ENCODE results near the gene LATS2. TPM values are rescaled to one million over a fixed set of nuclear protein-coding genes. Genes with fewer than 3 reads are reported as not detected.
"Not testable (repeated sequence)": the region's sequence is repeated elsewhere in the genome, so short reads cannot be mapped to it uniquely, and the experiment has no call there.

The LATS2 gene
- total RNA-seq, 1 experiment from 2014 or later = not detected

GRCh38 chr13:20961663-20962062 lies 99.7 kb downstream of the LATS2 start:
- H3K4me3 ChIP-seq (ENCODE audit: low read length); H2AFZ ChIP-seq (ENCODE audit: low read length); H3K4me2 ChIP-seq (ENCODE audit: low read depth, low read length, poor library complexity, severe bottlenecking); H3K27ac ChIP-seq (ENCODE audit: low read length); H3K36me3 ChIP-seq (ENCODE audit: insufficient read depth, low read length); H3K9ac ChIP-seq (ENCODE audit: low read length); H4K20me1 ChIP-seq (ENCODE audit: insufficient read depth, low read depth, low read length); DNase-seq; H3K9me2 ChIP-seq (replicated peaks; ENCODE audit: insufficient read depth, low read length); H3K27me3 ChIP-seq (ENCODE audit: low read length); H3K4me1 ChIP-seq (ENCODE audit: low read length); H3K9me3 ChIP-seq (ENCODE audit: low read length); H3K79me2 ChIP-seq (ENCODE audit: low read length): not testable (repeated sequence)

GRCh38 chr13:20960663-20961309 lies 100.6 kb downstream of the LATS2 start:
- Histone ChIP-seq H3K36me3 (ENCODE audit: insufficient read depth, low read length) (no peaks in the 10 kb centered on the region), H3K79me2 (ENCODE audit: low read length) (no peaks in the 10 kb centered on the region), H2AFZ (ENCODE audit: low read length) (no peak overlapping the region), H3K9me3 (ENCODE audit: low read length) (no peaks in the 10 kb centered on the region), H3K9ac (ENCODE audit: low read length) (no peak overlapping the region), H3K4me3 (ENCODE audit: low read length) (no peak overlapping the region), H3K4me1 (ENCODE audit: low read length) (no peaks in the 10 kb centered on the region), H3K27me3 (ENCODE audit: low read length) (no peaks in the 10 kb centered on the region), H3K27ac (ENCODE audit: low read length) (no peak overlapping the region), H3K4me2 (ENCODE audit: low read depth, low read length, poor library complexity, severe bottlenecking) (no peak overlapping the region), H3K9me2 (replicated peaks; ENCODE audit: insufficient read depth, low read length) (no peaks in the 10 kb centered on the region), H4K20me1 (ENCODE audit: insufficient read depth, low read depth, low read length) (no peaks in the 10 kb centered on the region)
- no peak for DNase-seq

- not testable (repeated sequence) for H3K9me3 ChIP-seq (ENCODE audit: low read length); H3K4me3 ChIP-seq (ENCODE audit: low read length); H3K36me3 ChIP-seq (ENCODE audit: insufficient read depth, low read length); H3K27me3 ChIP-seq (ENCODE audit: low read length); H3K27ac ChIP-seq (ENCODE audit: low read length); H3K4me2 ChIP-seq (ENCODE audit: low read depth, low read length, poor library complexity, severe bottlenecking); DNase-seq; H3K4me1 ChIP-seq (ENCODE audit: low read length); H3K79me2 ChIP-seq (ENCODE audit: low read length); H4K20me1 ChIP-seq (ENCODE audit: insufficient read depth, low read depth, low read length); H3K9me2 ChIP-seq (replicated peaks; ENCODE audit: insufficient read depth, low read length); H2AFZ ChIP-seq (ENCODE audit: low read length); H3K9ac ChIP-seq (ENCODE audit: low read length)
Observed at GRCh38 chr13:20957049-20957620, 104.3 kb downstream of the LATS2 start.

GRCh38 chr13:20955496-20955895 lies 105.9 kb downstream of the LATS2 start:
- no peaks in the 10 kb centered on the region for H3K9me2 ChIP-seq (replicated peaks; ENCODE audit: insufficient read depth, low read length)
- H3K9me3 ChIP-seq (ENCODE audit: low read length) = no peaks in the 10 kb centered on the region
- no peaks in the 10 kb centered on the region for H3K4me1 ChIP-seq (ENCODE audit: low read length)
- H3K36me3 ChIP-seq (ENCODE audit: insufficient read depth, low read length) = no peaks in the 10 kb centered on the region
- no peak overlapping the region for H3K9ac ChIP-seq (ENCODE audit: low read length)
- H3K4me2 ChIP-seq (ENCODE audit: low read depth, low read length, poor library complexity, severe bottlenecking) = no peak overlapping the region
- H2AFZ ChIP-seq (ENCODE audit: low read length) = no peak overlapping the region
- no peak overlapping the region for H3K27ac ChIP-seq (ENCODE audit: low read length)
- DNase-seq = no peak
- H4K20me1 ChIP-seq (ENCODE audit: insufficient read depth, low read depth, low read length) = no peaks in the 10 kb centered on the region
- no peaks in the 10 kb centered on the region for H3K27me3 ChIP-seq (ENCODE audit: low read length)
- no peak overlapping the region for H3K4me3 ChIP-seq (ENCODE audit: low read length)
- H3K79me2 ChIP-seq (ENCODE audit: low read length) = no peaks in the 10 kb centered on the region

GRCh38 chr13:20953245-20953931 lies 108.0 kb downstream of the LATS2 start:
- H4K20me1 ChIP-seq (ENCODE audit: insufficient read depth, low read depth, low read length) = no peaks in the 10 kb centered on the region
- no peak overlapping the region for H3K4me2 ChIP-seq (ENCODE audit: low read depth, low read length, poor library complexity, severe bottlenecking)
- no peak for DNase-seq
- H3K9ac ChIP-seq (ENCODE audit: low read length) = no peak overlapping the region
- no peaks in the 10 kb centered on the region for H3K36me3 ChIP-seq (ENCODE audit: insufficient read depth, low read length)
- H2AFZ ChIP-seq (ENCODE audit: low read length) = no peak overlapping the region
- no peaks in the 10 kb centered on the region for H3K79me2 ChIP-seq (ENCODE audit: low read length)
- H3K27me3 ChIP-seq (ENCODE audit: low read length) = no peaks in the 10 kb centered on the region
- H3K4me1 ChIP-seq (ENCODE audit: low read length) = no peaks in the 10 kb centered on the region
- no peak overlapping the region for H3K27ac ChIP-seq (ENCODE audit: low read length)
- H3K9me3 ChIP-seq (ENCODE audit: low read length) = no peaks in the 10 kb centered on the region
- no peak overlapping the region for H3K4me3 ChIP-seq (ENCODE audit: low read length)
- H3K9me2 ChIP-seq (replicated peaks; ENCODE audit: insufficient read depth, low read length) = no peaks in the 10 kb centered on the region

GRCh38 chr13:20952838-20953237 lies 108.5 kb downstream of the LATS2 start:
- no peak overlapping the region for H3K27ac ChIP-seq (ENCODE audit: low read length)
- H3K9me2 ChIP-seq (replicated peaks; ENCODE audit: insufficient read depth, low read length) = no peaks in the 10 kb centered on the region
- no peaks in the 10 kb centered on the region for H3K36me3 ChIP-seq (ENCODE audit: insufficient read depth, low read length)
- no peaks in the 10 kb centered on the region for H3K79me2 ChIP-seq (ENCODE audit: low read length)
- no peak overlapping the region for H3K4me2 ChIP-seq (ENCODE audit: low read depth, low read length, poor library complexity, severe bottlenecking)
- H3K9me3 ChIP-seq (ENCODE audit: low read length) = no peaks in the 10 kb centered on the region
- no peak overlapping the region for H3K9ac ChIP-seq (ENCODE audit: low read length)
- H4K20me1 ChIP-seq (ENCODE audit: insufficient read depth, low read depth, low read length) = no peaks in the 10 kb centered on the region
- no peaks in the 10 kb centered on the region for H3K4me1 ChIP-seq (ENCODE audit: low read length)
- H3K4me3 ChIP-seq (ENCODE audit: low read length) = no peak overlapping the region
- no peak overlapping the region for H2AFZ ChIP-seq (ENCODE audit: low read length)
- H3K27me3 ChIP-seq (ENCODE audit: low read length) = no peaks in the 10 kb centered on the region
- DNase-seq = no peak

- not testable (repeated sequence) for H3K9me2 ChIP-seq (replicated peaks; ENCODE audit: insufficient read depth, low read length); H3K4me3 ChIP-seq (ENCODE audit: low read length); H4K20me1 ChIP-seq (ENCODE audit: insufficient read depth, low read depth, low read length); H3K9ac ChIP-seq (ENCODE audit: low read length); H3K9me3 ChIP-seq (ENCODE audit: low read length); H3K36me3 ChIP-seq (ENCODE audit: insufficient read depth, low read length); H3K4me1 ChIP-seq (ENCODE audit: low read length); H3K27me3 ChIP-seq (ENCODE audit: low read length); DNase-seq; H3K4me2 ChIP-seq (ENCODE audit: low read depth, low read length, poor library complexity, severe bottlenecking); H3K27ac ChIP-seq (ENCODE audit: low read length); H2AFZ ChIP-seq (ENCODE audit: low read length); H3K79me2 ChIP-seq (ENCODE audit: low read length)
Observed at GRCh38 chr13:20948001-20948400, 113.4 kb downstream of the LATS2 start.

GRCh38 chr13:20945952-20946383 lies 115.4 kb downstream of the LATS2 start:
- H3K36me3 ChIP-seq (ENCODE audit: insufficient read depth, low read length) = no peaks in the 10 kb centered on the region
- no peaks in the 10 kb centered on the region for H3K27me3 ChIP-seq (ENCODE audit: low read length)
- no peaks in the 10 kb centered on the region for H4K20me1 ChIP-seq (ENCODE audit: insufficient read depth, low read depth, low read length)
- H2AFZ ChIP-seq (ENCODE audit: low read length) = no peak overlapping the region
- no peaks in the 10 kb centered on the region for H3K4me1 ChIP-seq (ENCODE audit: low read length)
- H3K4me3 ChIP-seq (ENCODE audit: low read length) = no peak overlapping the region
- no peak overlapping the region for H3K27ac ChIP-seq (ENCODE audit: low read length)
- no peaks in the 10 kb centered on the region for H3K9me2 ChIP-seq (replicated peaks; ENCODE audit: insufficient read depth, low read length)
- no peak overlapping the region for H3K9ac ChIP-seq (ENCODE audit: low read length)
- no peak overlapping the region for H3K4me2 ChIP-seq (ENCODE audit: low read depth, low read length, poor library complexity, severe bottlenecking)
- no peak for DNase-seq
- no peaks in the 10 kb centered on the region for H3K9me3 ChIP-seq (ENCODE audit: low read length)
- H3K79me2 ChIP-seq (ENCODE audit: low read length) = no peaks in the 10 kb centered on the region
